Upper lobe of left lung (tissue), 6 donors: ENCODE results near the gene LTBP2. TPM values are rescaled to one million over a fixed set of nuclear protein-coding genes. Genes with fewer than 3 reads are reported as not detected.

Source experiments
- ATAC-seq, 2 donors: fragments of 200-7000 bp; cut with Tn5 transposase; one replicate each; pipeline ENCODE4 v1.9.1; 2022; ENCODE audit warnings: mild to moderate bottlenecking in 2 of 2, moderate library complexity in 2 of 2; ENCODE audit not compliant: low FRiP score in 2 of 2
- DNase-seq, 2 donors: peaks; one replicate each; pipeline ENCODE4 v3.0.0-alpha.2; 2019 to 2020
- H3K27ac ChIP-seq, 4 donors: fragments of 200-600 bp; sonication (generic); one replicate each; pipeline ENCODE4 v1.5.1; 2016 to 2019
- H3K27me3 ChIP-seq, 4 donors: fragments of 200-600 bp; sonication (generic); one replicate each; pipeline ENCODE4 v1.5.1; 2017 to 2019
- H3K36me3 ChIP-seq, 4 donors: fragments of 200-600 bp; sonication (generic); one replicate each; pipeline ENCODE4 v1.5.1; 2016 to 2019
- H3K4me1 ChIP-seq, 4 donors: fragments of 200-600 bp; sonication (generic); one replicate each; pipeline ENCODE4 v1.5.1; 2018 to 2019
- H3K4me3 ChIP-seq, 4 donors: fragments of 200-600 bp; sonication (generic); one replicate each; pipeline ENCODE4 v1.5.1; 2017 to 2019; ENCODE audit warnings: mild to moderate bottlenecking in 2 of 4, moderate library complexity in 1 of 4
- H3K9me3 ChIP-seq, 4 donors: fragments of 200-600 bp; sonication (generic); one replicate each; pipeline ENCODE4 v1.5.1; 2018 to 2019
- EP300 ChIP-seq, 4 donors: sonication (generic); formaldehyde crosslinking; IDR thresholded peaks; one replicate each; pipeline ENCODE4 v1.5.1; 2017; ENCODE audit warnings: antibody characterized with exemption in 4 of 4, control low read depth in 2 of 4
- POLR2A ChIP-seq, 4 donors: fragments of 450-650 bp; IDR thresholded peaks; one replicate each; pipeline ENCODE4 v1.5.1; 2016 to 2017; ENCODE audit warnings: antibody characterized with exemption in 4 of 4, mild to moderate bottlenecking in 2 of 4
- POLR2AphosphoS5 ChIP-seq, 2 donors: sonication (generic); formaldehyde crosslinking; IDR thresholded peaks; one replicate each; pipeline ENCODE4 v1.5.1; 2017; ENCODE audit warnings: antibody characterized with exemption in 2 of 2
- WGBS, 2 donors: methylation state at CpG; one replicate each; pipeline ENCODE4 v1.1.5; 2017 to 2018; 5-methylcytosine and 5-hydroxymethylcytosine counted together
- total RNA-seq, 6 donors: library from RNA; depleted of rRNA in 4 of 6; stranded (reverse); fragments of >200 nt in 4 of 6; gene quantifications; one replicate each; pipeline versions ENCODE4 v1.1.0 to v1.2.1, GENCODE V29; 2016 to 2021
- TF ChIP-seq, protein P1 (sequence below), 6 experiments: fragments of 450-650 bp in 4 of 6; fragments of 200-600 bp in 2 of 6; sonication (generic) in 2 of 6; IDR thresholded peaks; one replicate each; pipeline ENCODE4 v1.5.1; 2016 to 2019; ENCODE audit warnings: antibody characterized with exemption in 6 of 6
- donor health status: DM: no; HTN: no; CAD: no; lungs with moderate emphysema.
- donor health status: DM: no; HTN: yes; CAD: no; lungs with severe emphysema.

The LTBP2 gene
- total RNA-seq, 6 donors from 2014 or later: 19.7 to 136 (median 77.6) TPM

- ATAC-seq (no peak), DNase-seq (peak in 1 of 2 donors; percentile 46)
- 89 to 97% methylated on average over 7 to 12 of the region's 12 CpGs for WGBS, 2 donors
- Histone ChIP-seq H3K27me3 (no peaks in the 10 kb centered on the region), H3K4me3 (no peak overlapping the region), H3K4me1 (peaks cover 0 to 20% (median 12%) of the 10 kb centered on the region in 4 donors), H3K9me3 (no peaks in the 10 kb centered on the region), H3K27ac (no peak overlapping the region), H3K36me3 (peaks cover 0 to 5% (median 0%) of the 10 kb centered on the region in 4 donors)
- TF ChIP-seq POLR2AphosphoS5 (IDR thresholded peaks at IDR 0.05): no peak
- TF ChIP-seq, protein P1, sequence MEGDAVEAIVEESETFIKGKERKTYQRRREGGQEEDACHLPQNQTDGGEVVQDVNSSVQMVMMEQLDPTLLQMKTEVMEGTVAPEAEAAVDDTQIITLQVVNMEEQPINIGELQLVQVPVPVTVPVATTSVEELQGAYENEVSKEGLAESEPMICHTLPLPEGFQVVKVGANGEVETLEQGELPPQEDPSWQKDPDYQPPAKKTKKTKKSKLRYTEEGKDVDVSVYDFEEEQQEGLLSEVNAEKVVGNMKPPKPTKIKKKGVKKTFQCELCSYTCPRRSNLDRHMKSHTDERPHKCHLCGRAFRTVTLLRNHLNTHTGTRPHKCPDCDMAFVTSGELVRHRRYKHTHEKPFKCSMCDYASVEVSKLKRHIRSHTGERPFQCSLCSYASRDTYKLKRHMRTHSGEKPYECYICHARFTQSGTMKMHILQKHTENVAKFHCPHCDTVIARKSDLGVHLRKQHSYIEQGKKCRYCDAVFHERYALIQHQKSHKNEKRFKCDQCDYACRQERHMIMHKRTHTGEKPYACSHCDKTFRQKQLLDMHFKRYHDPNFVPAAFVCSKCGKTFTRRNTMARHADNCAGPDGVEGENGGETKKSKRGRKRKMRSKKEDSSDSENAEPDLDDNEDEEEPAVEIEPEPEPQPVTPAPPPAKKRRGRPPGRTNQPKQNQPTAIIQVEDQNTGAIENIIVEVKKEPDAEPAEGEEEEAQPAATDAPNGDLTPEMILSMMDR (IDR thresholded peaks at IDR 0.05): no peak
- TF ChIP-seq EP300 (IDR thresholded peaks at IDR 0.05): no peak
- TF ChIP-seq POLR2A (IDR thresholded peaks at IDR 0.05): no peak
These were observed 95.4 kb downstream of the LTBP2 start for GRCh38 chr14:74516451-74517160.

DNA sequence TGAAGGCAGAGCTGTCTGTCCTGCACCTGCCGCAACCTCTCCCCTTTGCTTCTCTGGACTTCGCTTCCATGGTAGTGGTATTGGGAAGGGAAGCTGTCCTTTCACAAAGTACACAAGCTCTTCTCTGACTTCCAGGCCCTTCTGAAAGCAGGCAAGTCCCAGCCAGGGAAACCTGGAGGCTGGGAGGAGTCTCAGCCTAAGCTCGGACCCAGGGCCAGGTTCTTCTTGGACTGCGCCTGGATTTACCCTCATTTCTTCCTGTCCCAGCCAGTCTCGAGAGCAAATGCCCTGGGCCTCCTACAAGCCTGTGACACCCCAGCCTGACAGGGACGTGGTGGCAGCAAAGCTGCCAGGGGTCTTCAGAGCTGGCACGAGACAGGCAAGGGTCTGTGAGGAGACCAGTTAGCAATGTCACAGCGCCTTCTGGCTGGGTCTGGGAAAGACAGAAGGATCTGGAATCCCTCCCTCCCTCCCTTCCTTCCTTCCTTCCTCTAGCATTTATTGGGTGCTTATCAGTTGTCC, 96.1 kb downstream of the LTBP2 start:
- H3K4me1 ChIP-seq: peaks cover 0 to 20% (median 12%) of the 10 kb centered on the region in 4 donors
- H3K9me3 ChIP-seq: no peaks in the 10 kb centered on the region
- peak overlapping the region in 1 of 4 donors; percentile 21 for H3K27ac ChIP-seq
- TF ChIP-seq EP300 (IDR thresholded peaks at IDR 0.05): no peak
- TF ChIP-seq, protein P1 (IDR thresholded peaks at IDR 0.05): no peak
- TF ChIP-seq POLR2AphosphoS5 (IDR thresholded peaks at IDR 0.05): no peak
- no peak for TF ChIP-seq POLR2A (IDR thresholded peaks at IDR 0.05)
- H3K4me3 ChIP-seq: no peak overlapping the region
- no peaks in the 10 kb centered on the region for H3K27me3 ChIP-seq
- H3K36me3 ChIP-seq: no peaks in the 10 kb centered on the region
- no peak for DNase-seq
- no peak for ATAC-seq
- WGBS, 2 donors: 85 to 89% methylated on average over 6 to 8 of the region's 8 CpGs

DNA sequence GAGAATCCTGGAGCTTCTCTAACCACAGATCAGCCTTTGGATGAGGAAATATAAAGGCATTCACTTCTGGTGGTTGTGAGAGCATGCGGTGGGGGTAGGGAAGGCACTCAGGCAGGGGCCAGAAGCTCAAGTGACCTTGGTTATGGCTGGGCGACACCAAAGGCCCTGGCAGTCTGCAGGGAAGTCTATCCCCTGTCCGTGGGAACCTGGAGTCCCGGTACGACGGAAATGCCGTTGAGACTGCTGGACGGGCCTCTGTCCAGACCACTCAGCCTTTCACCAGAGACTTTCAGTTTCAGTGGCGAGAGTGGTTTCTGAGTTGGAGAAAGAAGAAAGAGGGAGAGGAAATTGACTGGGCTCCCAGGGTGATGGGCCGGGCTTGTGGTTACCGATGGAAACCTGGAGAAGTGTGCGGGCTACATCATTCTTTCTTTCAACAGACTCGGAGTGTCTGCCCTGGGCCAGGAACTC, 97.5 kb downstream of the LTBP2 start:
- ATAC-seq (peak in 1 of 2 donors; percentile 59), DNase-seq (peak in 1 of 2 donors; percentile 82)
- Histone ChIP-seq H3K27ac (peak overlapping the region; percentile 20 to 77 (median 50)), H3K27me3 (no peaks in the 10 kb centered on the region), H3K4me3 (peak overlapping the region in 2 of 4 donors; percentile 17 to 20), H3K36me3 (no peaks in the 10 kb centered on the region), H3K9me3 (no peaks in the 10 kb centered on the region), H3K4me1 (peaks cover 0 to 20% (median 12%) of the 10 kb centered on the region in 4 donors)
- 13 to 47% methylated on average over 12 to 13 of the region's 13 CpGs for whole genome bisulfite sequencing, 2 donors
- TF ChIP-seq, protein P1 (IDR thresholded peaks at IDR 0.05): no peak
- no peak for TF ChIP-seq EP300 (IDR thresholded peaks at IDR 0.05)
- TF ChIP-seq POLR2A (IDR thresholded peaks at IDR 0.05): no peak
- TF ChIP-seq POLR2AphosphoS5 (IDR thresholded peaks at IDR 0.05): peak in 1 of 2 donors; percentile 21

GRCh38 chr14:74511966-74512830, 99.8 kb downstream of the LTBP2 start:
- no peaks in the 10 kb centered on the region for H3K9me3 ChIP-seq
- H3K4me1 ChIP-seq: peaks cover 0 to 20% (median 12%) of the 10 kb centered on the region in 4 donors
- no peak overlapping the region for H3K4me3 ChIP-seq
- TF ChIP-seq EP300 (IDR thresholded peaks at IDR 0.05): no peak
- H3K27ac ChIP-seq: no peak overlapping the region
- no peaks in the 10 kb centered on the region for H3K36me3 ChIP-seq
- ATAC-seq (no peak), DNase-seq (no peak)
- 56 to 69% methylated on average over 5 to 10 of the region's 10 CpGs for WGBS, 2 donors
- H3K27me3 ChIP-seq: no peaks in the 10 kb centered on the region

- ATAC-seq (peak in 1 of 2 donors; percentile 48), DNase-seq (peak in 1 of 2 donors; percentile 37)
- Histone ChIP-seq H3K9me3 (no peaks in the 10 kb centered on the region), H3K36me3 (no peaks in the 10 kb centered on the region), H3K27me3 (no peaks in the 10 kb centered on the region), H3K4me1 (peaks cover 0 to 17% (median 12%) of the 10 kb centered on the region in 4 donors), H3K4me3 (no peak overlapping the region), H3K27ac (no peak overlapping the region)
- TF ChIP-seq EP300 (IDR thresholded peaks at IDR 0.05) (no peak), POLR2A (IDR thresholded peaks at IDR 0.05) (no peak), POLR2AphosphoS5 (IDR thresholded peaks at IDR 0.05) (no peak)
- TF ChIP-seq, protein P1 (IDR thresholded peaks at IDR 0.05): no peak
- 87% methylated on average over 10 of the region's 10 CpGs for WGBS, 2 donors
These were observed 101.1 kb downstream of the LTBP2 start for GRCh38 chr14:74510959-74511409.
